NCI-H774 (cell line): ENCODE measurements around the gene ABCD1.

Source experiments
- DNase-seq: peaks from one replicate; lab custom pipeline; 2025; lab: John Stamatoyannopoulos, UW

Gene ABCD1

GRCh38 chrX:153763298-153763932 is 38.8 kb downstream of the ABCD1 start:
- no peak for DNase-seq

GRCh38 chrX:153763989-153764755 is 39.5 kb downstream of the ABCD1 start, which contains the start of gene PLXNB3:
Gene PLXNB3 (plus strand): TSS chrX:153764249. CDS start chrX:153765536, 1,287 bp downstream.
- DNase-seq: peak; percentile 72

GRCh38 chrX:153764786-153765137 is 40.1 kb downstream of the ABCD1 start:
- no peak for DNase-seq

- no peak for DNase-seq
Measured at GRCh38 chrX:153765138-153766079, 40.8 kb downstream of the ABCD1 start.

GRCh38 chrX:153766098-153766817 is 41.6 kb downstream of the ABCD1 start:
- peak; percentile 12 for DNase-seq

GRCh38 chrX:153766871-153767673 is 42.4 kb downstream of the ABCD1 start:
- DNase-seq: no peak

GRCh38 chrX:153767674-153768055 is 43.0 kb downstream of the ABCD1 start:
- DNase-seq: no peak

GRCh38 chrX:153768311-153769157 is 43.9 kb downstream of the ABCD1 start:
- DNase-seq: no peak

- no peak for DNase-seq
Measured at GRCh38 chrX:153769158-153769864, 44.7 kb downstream of the ABCD1 start.

GRCh38 chrX:153769865-153770600 is 45.4 kb downstream of the ABCD1 start:
- no peak for DNase-seq

- DNase-seq: no peak
Measured at GRCh38 chrX:153770601-153771414, 46.2 kb downstream of the ABCD1 start.

GRCh38 chrX:153771415-153772315 is 47.0 kb downstream of the ABCD1 start:
- DNase-seq: no peak

- no peak for DNase-seq
Measured at GRCh38 chrX:153772316-153773217, 47.9 kb downstream of the ABCD1 start.

GRCh38 chrX:153773218-153773611 is 48.6 kb downstream of the ABCD1 start:
- DNase-seq: no peak

GRCh38 chrX:153773741-153774575 is 49.3 kb downstream of the ABCD1 start:
- DNase-seq: no peak
